ENCODE results near the gene BHLHA15.

Gene BHLHA15

GRCh38 chr7:98231493-98232262, 20.4 kb downstream of the BHLHA15 start:
- no peak for DNase-seq (ENCODE audit: low spot score)
- TF ChIP-seq CTCF (IDR thresholded peaks at IDR 0.05; ENCODE audit: extremely low read depth, insufficient read depth, missing control alignments), result no peak
- in situ Hi-C loops (cut with MboI; ENCODE audit: low pct_unique_long_range_greater_than_20kb, low sequenced_read_pairs, unreplicated experiment), result no loop called here

- in situ Hi-C loops (cut with MboI; ENCODE audit: low pct_unique_long_range_greater_than_20kb, low sequenced_read_pairs, unreplicated experiment), result no loop called here
These were observed 21.0 kb downstream of the BHLHA15 start for GRCh38 chr7:98232263-98232585.

GRCh38 chr7:98232799-98233198, 21.6 kb downstream of the BHLHA15 start:
- no peak for DNase-seq (ENCODE audit: low spot score)
- in situ Hi-C loops (cut with MboI; ENCODE audit: low pct_unique_long_range_greater_than_20kb, low sequenced_read_pairs, unreplicated experiment), result no loop called here
- no peak for TF ChIP-seq CTCF (IDR thresholded peaks at IDR 0.05; ENCODE audit: extremely low read depth, insufficient read depth, missing control alignments)

More at GRCh38 chr7:98232263-98232585, 21.0 kb downstream of the BHLHA15 start:
- TF ChIP-seq CTCF (IDR thresholded peaks at IDR 0.05; ENCODE audit: extremely low read depth, insufficient read depth, missing control alignments), result no peak
- no peak for DNase-seq (ENCODE audit: low spot score)

GRCh38 chr7:98233219-98234070, 22.2 kb downstream of the BHLHA15 start:
- in situ Hi-C loops (cut with MboI; ENCODE audit: low pct_unique_long_range_greater_than_20kb, low sequenced_read_pairs, unreplicated experiment), result no loop called here
- no peak for TF ChIP-seq CTCF (IDR thresholded peaks at IDR 0.05; ENCODE audit: extremely low read depth, insufficient read depth, missing control alignments)
- DNase-seq (ENCODE audit: low spot score), result no peak

GRCh38 chr7:98234429-98235147, 23.3 kb downstream of the BHLHA15 start:
- DNase-seq (ENCODE audit: low spot score), result no peak
- in situ Hi-C loops (cut with MboI; ENCODE audit: low pct_unique_long_range_greater_than_20kb, low sequenced_read_pairs, unreplicated experiment), result no loop called here

More at GRCh38 chr7:98234429-98235147, 23.3 kb downstream of the BHLHA15 start:
- no peak for TF ChIP-seq CTCF (IDR thresholded peaks at IDR 0.05; ENCODE audit: extremely low read depth, insufficient read depth, missing control alignments)
